Endothelial cell of umbilical vein (primary cell): Measurements from ENCODE around the gene CLIC2. TPM values are rescaled to one million over a fixed set of nuclear protein-coding genes. Genes with fewer than 3 reads are reported as not detected.

Source experiments
- BruUV-seq: library from RNA; stranded (reverse); fragments of 400-500 nt; replicated peaks from 2 replicates; lab custom pipeline; 2021; lab: Mats Ljungman, UMichigan
- CTCF ChIA-PET: fragments of 300-600, 350-600 bp; sonication (Branson Sonifier 250); formaldehyde crosslinking; loops from one replicate; lab custom pipeline; 2021; ENCODE audit warnings: antibody characterized with exemption, inconsistent platforms; lab: Charles Lee
- POLR2A ChIA-PET: fragments of 300-600, 350-600 bp; sonication (Branson Sonifier 250); formaldehyde crosslinking; loops from one replicate; lab custom pipeline; 2021; ENCODE audit warnings: antibody characterized with exemption, inconsistent platforms; lab: Charles Lee
- DNase-seq: peaks from one replicate; pipeline ENCODE4 v3.0.0-alpha.2; 2011; ENCODE audit warnings: low read depth, low spot score
- FAIRE-seq: peaks from 2 replicates; lab custom pipeline; 2011; peaks lifted over from hg19 to GRCh38; lab: Jason Lieb, UNC
- H2AFZ ChIP-seq: 2 replicates; pipeline ENCODE4 v1.6.0; 2012; ENCODE audit warnings: low read depth, low read length, control low read depth, inconsistent platforms
- H3K27ac ChIP-seq: 2 replicates; pipeline ENCODE4 v1.5.1; 2011; ENCODE audit warnings: low read depth, mild to moderate bottlenecking, control low read depth, low read length, moderate library complexity; ENCODE audit not compliant: insufficient read depth
- H3K27me3 ChIP-seq, 2 experiments: 2 replicates each; pipeline versions ENCODE4 v1.6.0 to v1.6.1; 2011; ENCODE audit warnings: low read length in 2 of 2, mixed read lengths in 1 of 2; ENCODE audit not compliant: control insufficient read depth in 2 of 2, insufficient read depth in 2 of 2
- H3K36me3 ChIP-seq, 2 experiments: 2 replicates in 1 of 2; 3 replicates in 1 of 2; pipeline ENCODE4 v1.5.1; 2011; ENCODE audit warnings: low read length in 2 of 2, mild to moderate bottlenecking in 1 of 2, moderate library complexity in 1 of 2; ENCODE audit not compliant: control insufficient read depth in 2 of 2, insufficient read depth in 2 of 2; ENCODE audit errors: extremely low read depth in 1 of 2
- H3K4me1 ChIP-seq: 3 replicates; pipeline ENCODE4 v1.5.1; 2011; ENCODE audit warnings: mild to moderate bottlenecking, low read length; ENCODE audit not compliant: control insufficient read depth, insufficient read depth; ENCODE audit errors: extremely low read depth
- H3K4me2 ChIP-seq: 2 replicates; pipeline ENCODE4 v1.6.1; 2011; ENCODE audit warnings: low read length, control low read depth, mixed read lengths; ENCODE audit not compliant: insufficient read depth
- H3K4me3 ChIP-seq, 3 experiments: fragments of 200-600 bp in 1 of 3; sonication (generic), shearing (Covaris generic) in 1 of 3; replicated peaks in 1 of 3; 2 replicates each; pipeline ENCODE4 v1.5.1; 2011 to 2016; ENCODE audit warnings: control low read depth in 3 of 3, low read length in 3 of 3, mild to moderate bottlenecking in 2 of 3, inconsistent platforms in 1 of 3, low read depth in 1 of 3, moderate library complexity in 1 of 3; ENCODE audit not compliant: insufficient read depth in 1 of 3
- H3K79me2 ChIP-seq: 2 replicates; pipeline ENCODE4 v1.6.0; 2012; ENCODE audit warnings: low read length, inconsistent platforms; ENCODE audit not compliant: control insufficient read depth, insufficient read depth
- H3K9ac ChIP-seq: replicated peaks from 2 replicates; pipeline ENCODE3; 2011; ENCODE audit warnings: low read length, control low read depth; ENCODE audit not compliant: insufficient read depth; ENCODE audit errors: extremely low read depth
- H3K9me1 ChIP-seq: replicated peaks from 3 replicates; pipeline ENCODE4 v1.6.0; 2011; ENCODE audit warnings: mild to moderate bottlenecking, low read length; ENCODE audit not compliant: control insufficient read depth, insufficient read depth; ENCODE audit errors: extremely low read depth
- H3K9me3 ChIP-seq: replicated peaks from 2 replicates; pipeline ENCODE4 v1.5.1; 2012; ENCODE audit warnings: low read length, inconsistent platforms; ENCODE audit not compliant: control insufficient read depth, insufficient read depth
- H4K20me1 ChIP-seq: replicated peaks from 2 replicates; pipeline ENCODE3; 2011; ENCODE audit warnings: mild to moderate bottlenecking, low read length; ENCODE audit not compliant: control insufficient read depth, insufficient read depth; ENCODE audit errors: extremely low read depth
- CTCF ChIP-seq, 2 donors: IDR thresholded peaks; 1 replicate in 1 of 2; 2 replicates in 1 of 2; pipeline ENCODE4 v1.5.1; 2011; ENCODE audit warnings: low read length in 2 of 2, mild to moderate bottlenecking in 2 of 2, moderate library complexity in 2 of 2, control low read depth in 1 of 2, inconsistent platforms in 1 of 2, low read depth in 1 of 2; ENCODE audit not compliant: insufficient read depth in 1 of 2; ENCODE audit errors: extremely low read depth in 1 of 2
- EZH2 ChIP-seq: IDR thresholded peaks from 2 replicates; pipeline ENCODE4 v1.6.1; 2012; ENCODE audit warnings: borderline replicate concordance, low read depth, mild to moderate bottlenecking, moderate library complexity, low read length, inconsistent platforms; ENCODE audit not compliant: severe bottlenecking
- FOS ChIP-seq: IDR thresholded peaks from 2 replicates; pipeline ENCODE4 v1.6.1; 2011; ENCODE audit warnings: mild to moderate bottlenecking, low read length, moderate library complexity, borderline replicate concordance; ENCODE audit not compliant: insufficient read depth
- GATA2 ChIP-seq: IDR thresholded peaks from 2 replicates; pipeline ENCODE4 v1.7.0; 2011; ENCODE audit warnings: low read depth, mild to moderate bottlenecking, moderate library complexity, mixed read lengths, low read length; ENCODE audit not compliant: insufficient read length, insufficient read depth
- JUN ChIP-seq: IDR thresholded peaks from 2 replicates; pipeline ENCODE4 v1.6.1; 2011; ENCODE audit warnings: borderline replicate concordance, low read depth; ENCODE audit not compliant: insufficient read length, insufficient read depth
- MAX ChIP-seq: IDR thresholded peaks from 2 replicates; pipeline ENCODE4 v1.6.1; 2011; ENCODE audit not compliant: insufficient read depth, insufficient read length
- MYC ChIP-seq: IDR thresholded peaks from one replicate; pipeline ENCODE4 v1.6.1; 2011; ENCODE audit warnings: mild to moderate bottlenecking, low read depth, low read length
- POLR2A ChIP-seq: IDR thresholded peaks from 2 replicates; pipeline ENCODE4 v1.6.1; 2012; ENCODE audit warnings: low read depth, mild to moderate bottlenecking, control low read depth, low read length
- POLR2AphosphoS5 ChIP-seq: IDR thresholded peaks from 2 replicates; pipeline ENCODE4 v1.6.1; 2012; ENCODE audit warnings: low read depth, mild to moderate bottlenecking, control low read depth, low read length, moderate library complexity; ENCODE audit not compliant: insufficient read depth
- dilution Hi-C: fragments of 300-500 bp; cut with MboI; formaldehyde crosslinking; loops from one replicate; pipeline ENCODE4 v1.15.0; 2019; ENCODE audit warnings: low sequenced_read_pairs; ENCODE audit not compliant: extremely low pct_ligation_motif_present
- intact Hi-C: fragments of 100-400 bp; cut with micrococcal nuclease; formaldehyde crosslinking; loops from one replicate; pipeline ENCODE4 v1.10.0; 2022
- polyA plus RNA-seq, 4 experiments: library from polyadenylated mRNA; depleted of rRNA in 3 of 4; stranded (reverse) in 3 of 4; unstranded in 1 of 4; fragments of >200 nt; gene quantifications; 2 replicates each; pipeline versions ENCODE4 v1.2.1 to v1.2.3, GENCODE V29; 2011 to 2012; ENCODE audit warnings: missing spikeins in 1 of 4
- total RNA-seq: library from RNA; stranded (reverse); gene quantifications from 2 replicates; pipeline ENCODE4 v1.2.3, GENCODE V29; 2021

The CLIC2 gene
- total and polyA plus RNA-seq, 2 donors (not counting 3 experiments of a cell fraction or from before 2014, with no cell fraction given), result 0.23 to 0.73 TPM

DNA sequence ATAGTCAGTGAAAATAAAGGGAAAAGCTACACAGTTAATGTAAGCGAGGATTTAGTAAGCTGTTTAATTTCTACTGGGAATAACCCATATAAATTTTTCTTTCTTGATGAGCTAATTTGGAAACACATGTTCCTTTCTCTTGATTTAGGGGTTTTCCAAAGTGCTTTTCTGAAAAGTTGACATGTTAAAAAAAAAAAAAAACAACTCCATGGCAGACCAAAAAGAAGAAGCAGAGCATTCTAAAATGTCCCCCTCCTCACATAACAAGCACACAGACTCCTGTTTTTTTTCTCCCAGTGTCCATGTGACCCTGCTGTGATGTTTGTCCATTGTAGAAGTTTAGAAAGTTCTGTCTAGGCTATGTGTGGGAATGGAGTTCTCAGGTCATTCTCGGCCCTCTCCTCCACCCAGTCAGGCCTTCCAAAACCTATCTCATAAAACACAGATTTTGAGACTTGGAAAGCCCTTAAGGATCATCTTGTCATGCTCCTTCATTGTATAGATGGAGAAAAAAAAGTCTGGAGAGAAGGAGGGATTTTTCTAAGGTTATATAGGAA is 792 bp downstream of the CLIC2 start:
- Histone ChIP-seq H3K4me2 (no peak overlapping the region), H3K27me3 (no peaks in the 10 kb centered on the region), H4K20me1 (no peaks in the 10 kb centered on the region), H3K79me2 (no peaks in the 10 kb centered on the region), H3K36me3 (no peaks in the 10 kb centered on the region), H2AFZ (no peak overlapping the region), H3K4me3 (no peak overlapping the region), H3K9me3 (no peaks in the 10 kb centered on the region), H3K4me1 (no peaks in the 10 kb centered on the region), H3K9me1 (no peaks in the 10 kb centered on the region), H3K9ac (no peak overlapping the region), H3K27ac (no peak overlapping the region)
- no TSS peak for BruUV-seq
- DNase-seq (no peak), FAIRE-seq (no peak)
- POLR2A ChIA-PET, result no interaction called here
- dilution Hi-C loops, result no loop called here
- CTCF ChIA-PET, result interaction anchor here (0.6 kb wide), 1 partner anchor 117 kb away, joined by 3 read pairs; no protein-coding TSS in a partner anchor
- no peak for TF ChIP-seq CTCF (IDR thresholded peaks at IDR 0.05; ENCODE audit: extremely low read depth in 1 of 2, insufficient read depth in 1 of 2, low read depth in 1 of 2, low read length in 2 of 2)
- TF ChIP-seq MAX, result no peak
- no peak for TF ChIP-seq FOS
- TF ChIP-seq EZH2, result no peak
- TF ChIP-seq JUN, result no peak
- TF ChIP-seq POLR2AphosphoS5, result no peak
- TF ChIP-seq GATA2, result no peak
- TF ChIP-seq POLR2A, result no peak
- TF ChIP-seq MYC, result no peak
- intact Hi-C loops, result no loop called here
